WTC11 (cell line): ENCODE measurements around the gene CACNG4.

Experiments
- E2F5 ChIP-seq: sonication (generic); formaldehyde crosslinking; IDR thresholded peaks from 2 replicates; pipeline ENCODE4 v1.8.1; 2022; ENCODE audit warnings: mild to moderate bottlenecking, moderate library complexity, missing genetic modification reagents
- NFYB ChIP-seq: sonication (generic); formaldehyde crosslinking; conservative IDR thresholded peaks from 2 replicates; pipeline ENCODE4 v1.8.0; 2022; ENCODE audit warnings: low read depth, missing genetic modification reagents
- PREB ChIP-seq: sonication (generic); formaldehyde crosslinking; IDR thresholded peaks from 2 replicates; pipeline ENCODE4 v1.8.1; 2022; ENCODE audit warnings: mild to moderate bottlenecking, missing genetic modification reagents, moderate library complexity, borderline replicate concordance
- TF ChIP-seq, protein P1 (sequence below): fragments of 200-600 bp; IDR thresholded peaks from 2 replicates; pipeline ENCODE4 v1.8.0; 2022; ENCODE audit warnings: antibody characterized with exemption
- TF ChIP-seq, protein P2 (sequence below): sonication (generic); formaldehyde crosslinking; IDR thresholded peaks from 2 replicates; pipeline ENCODE4 v1.8.1; 2023; ENCODE audit warnings: mild to moderate bottlenecking, moderate library complexity, missing genetic modification reagents

- no peak for TF ChIP-seq E2F5
- TF ChIP-seq, protein P1, sequence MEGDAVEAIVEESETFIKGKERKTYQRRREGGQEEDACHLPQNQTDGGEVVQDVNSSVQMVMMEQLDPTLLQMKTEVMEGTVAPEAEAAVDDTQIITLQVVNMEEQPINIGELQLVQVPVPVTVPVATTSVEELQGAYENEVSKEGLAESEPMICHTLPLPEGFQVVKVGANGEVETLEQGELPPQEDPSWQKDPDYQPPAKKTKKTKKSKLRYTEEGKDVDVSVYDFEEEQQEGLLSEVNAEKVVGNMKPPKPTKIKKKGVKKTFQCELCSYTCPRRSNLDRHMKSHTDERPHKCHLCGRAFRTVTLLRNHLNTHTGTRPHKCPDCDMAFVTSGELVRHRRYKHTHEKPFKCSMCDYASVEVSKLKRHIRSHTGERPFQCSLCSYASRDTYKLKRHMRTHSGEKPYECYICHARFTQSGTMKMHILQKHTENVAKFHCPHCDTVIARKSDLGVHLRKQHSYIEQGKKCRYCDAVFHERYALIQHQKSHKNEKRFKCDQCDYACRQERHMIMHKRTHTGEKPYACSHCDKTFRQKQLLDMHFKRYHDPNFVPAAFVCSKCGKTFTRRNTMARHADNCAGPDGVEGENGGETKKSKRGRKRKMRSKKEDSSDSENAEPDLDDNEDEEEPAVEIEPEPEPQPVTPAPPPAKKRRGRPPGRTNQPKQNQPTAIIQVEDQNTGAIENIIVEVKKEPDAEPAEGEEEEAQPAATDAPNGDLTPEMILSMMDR: no peak
- no peak for TF ChIP-seq PREB (CRISPR knock-in tag)
- TF ChIP-seq, protein P2, sequence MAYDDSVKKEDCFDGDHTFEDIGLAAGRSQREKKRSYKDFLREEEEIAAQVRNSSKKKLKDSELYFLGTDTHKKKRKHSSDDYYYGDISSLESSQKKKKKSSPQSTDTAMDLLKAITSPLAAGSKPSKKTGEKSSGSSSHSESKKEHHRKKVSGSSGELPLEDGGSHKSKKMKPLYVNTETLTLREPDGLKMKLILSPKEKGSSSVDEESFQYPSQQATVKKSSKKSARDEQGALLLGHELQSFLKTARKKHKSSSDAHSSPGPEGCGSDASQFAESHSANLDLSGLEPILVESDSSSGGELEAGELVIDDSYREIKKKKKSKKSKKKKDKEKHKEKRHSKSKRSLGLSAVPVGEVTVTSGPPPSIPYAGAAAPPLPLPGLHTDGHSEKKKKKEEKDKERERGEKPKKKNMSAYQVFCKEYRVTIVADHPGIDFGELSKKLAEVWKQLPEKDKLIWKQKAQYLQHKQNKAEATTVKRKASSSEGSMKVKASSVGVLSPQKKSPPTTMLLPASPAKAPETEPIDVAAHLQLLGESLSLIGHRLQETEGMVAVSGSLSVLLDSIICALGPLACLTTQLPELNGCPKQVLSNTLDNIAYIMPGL (CRISPR knock-in tag): no peak
- TF ChIP-seq NFYB (CRISPR knock-in tag): no peak
Measured at GRCh38 chr17:66939461-66940114, 24.9 kb upstream of the CACNG4 start.
